K562 (cell line): ENCODE measurements around the gene RAD23B. TPM values are rescaled to one million over a fixed set of nuclear protein-coding genes. Genes with fewer than 3 reads are reported as not detected.

Source experiments
- BHLHE40 ChIP-seq: IDR thresholded peaks from 2 replicates; pipeline ENCODE4 v1.6.1; 2011; ENCODE audit warnings: low read length, improper control_type of control experiment
- FOXA1 ChIP-seq: fragments of 450-650 bp; IDR thresholded peaks from 2 replicates; pipeline ENCODE4 v1.6.1; 2016; ENCODE audit warnings: mild to moderate bottlenecking, borderline replicate concordance
- HNRNPLL ChIP-seq: fragments of 200-400 bp; formaldehyde crosslinking; IDR thresholded peaks from 2 replicates; pipeline ENCODE4 v1.6.1; 2017; ENCODE audit warnings: low read length, low read depth, mild to moderate bottlenecking; ENCODE audit not compliant: poor library complexity, severe bottlenecking
- LARP7 ChIP-seq: fragments of 450-650 bp; IDR thresholded peaks from 2 replicates; pipeline ENCODE4 v1.6.1; 2016
- MCM2 ChIP-seq: fragments of 450-650 bp; IDR thresholded peaks from 2 replicates; pipeline ENCODE4 v1.6.1; 2017; ENCODE audit warnings: low read depth, mild to moderate bottlenecking
- MEIS2 ChIP-seq: fragments of 450-650 bp; IDR thresholded peaks from 2 replicates; pipeline ENCODE4 v1.6.1; 2014; ENCODE audit warnings: mild to moderate bottlenecking; ENCODE audit not compliant: partially characterized antibody
- MTA1 ChIP-seq: fragments of 450-650 bp; IDR thresholded peaks from 2 replicates; pipeline ENCODE4 v1.6.1; 2017; ENCODE audit warnings: borderline replicate concordance
- OTX1 ChIP-seq: fragments of 450-650 bp; formaldehyde crosslinking; IDR thresholded peaks from 2 replicates; pipeline ENCODE4 v1.4.0; 2022; ENCODE audit warnings: mild to moderate bottlenecking
- PML ChIP-seq: IDR thresholded peaks from 2 replicates; pipeline ENCODE4 v1.6.1; 2012; ENCODE audit warnings: low read length, inconsistent platforms
- POLR2AphosphoS5 ChIP-seq: IDR thresholded peaks from 2 replicates; pipeline ENCODE4 v1.6.1; 2011; ENCODE audit warnings: mild to moderate bottlenecking, low read depth, low read length, moderate library complexity; ENCODE audit not compliant: control insufficient read depth, insufficient read depth
- REST ChIP-seq, 2 experiments: fragments of 450-650 bp; formaldehyde crosslinking in 1 of 2; IDR thresholded peaks; 2 replicates each; pipeline versions ENCODE4 v1.4.0 to v1.6.1; 2014 to 2020; ENCODE audit warnings: mild to moderate bottlenecking in 2 of 2, borderline replicate concordance in 1 of 2, low read depth in 1 of 2
- STAT5A ChIP-seq: IDR thresholded peaks from 2 replicates; pipeline ENCODE4 v1.6.1; 2012; ENCODE audit warnings: low read length, inconsistent platforms, borderline replicate concordance
- TRIM24 ChIP-seq, 2 experiments: fragments of 450-650 bp; IDR thresholded peaks; 2 replicates each; pipeline ENCODE4 v1.6.1; 2016
- ZC3H11A ChIP-seq: IDR thresholded peaks from 2 replicates; pipeline ENCODE4 v1.6.1; 2012; ENCODE audit warnings: low read depth, low read length, improper control_type of control experiment
- ZFPM2 ChIP-seq: fragments of 250-450 bp; sonication (Bioruptor Pico); IDR thresholded peaks from 2 replicates; pipeline ENCODE4 v1.5.1; 2022; ENCODE audit warnings: mild to moderate bottlenecking
- ZMIZ1 ChIP-seq, 2 experiments: fragments of 150-350 bp in 1 of 2; IDR thresholded peaks; 2 replicates each; pipeline ENCODE4 v1.6.1; 2012 to 2016; ENCODE audit warnings: low read depth in 2 of 2, low read length in 2 of 2, mild to moderate bottlenecking in 1 of 2, moderate library complexity in 1 of 2
- ZNF24 ChIP-seq: fragments of 450-650 bp; IDR thresholded peaks from 2 replicates; pipeline ENCODE4 v1.6.1; 2016
- ZNF57 ChIP-seq: fragments of 450-650 bp; formaldehyde crosslinking; IDR thresholded peaks from 2 replicates; pipeline ENCODE4 v1.4.0; 2020; ENCODE audit warnings: mild to moderate bottlenecking, moderate library complexity
- ZNF707 ChIP-seq: fragments of 250-450 bp; sonication (Bioruptor Pico); conservative IDR thresholded peaks from 2 replicates; pipeline ENCODE4 v1.8.0; 2022; ENCODE audit warnings: inconsistent platforms, mild to moderate bottlenecking, moderate library complexity
- polyA plus RNA-seq, 8 experiments: library from polyadenylated mRNA; depleted of rRNA in 4 of 8; stranded (reverse) in 5 of 8; unstranded in 3 of 8; fragments of >200 nt; fragmentation: Nextera tagmentation in 2 of 8; fragmentation: Illumina TruSeq in 1 of 8; extraction: Ambion mirVana in 2 of 8; extraction: Trizol in 1 of 8; gene quantifications; 2 replicates each; pipeline versions ENCODE4 v1.2.1 to v1.2.3, GENCODE V29; 2011 to 2014; ENCODE audit warnings: inconsistent platforms in 1 of 8, missing spikeins in 1 of 8
- total RNA-seq, 7 experiments: library from RNA; depleted of rRNA in 6 of 7; stranded (reverse); fragments of >200 nt in 6 of 7; fragmentation: Illumina TruSeq in 2 of 7; extraction: Trizol in 2 of 7; gene quantifications; 2 replicates each; pipeline versions ENCODE4 v1.2.1 to v1.2.3, GENCODE V29; 2011 to 2021; ENCODE audit warnings: low replicate concordance in 1 of 7

RAD23B gene
- total and polyA plus RNA-seq, 9 of the 15 experiments (the other 6 are each of a cell fraction or from before 2014, with no cell fraction given) = 14.5 to 184 (median 114) TPM

GRCh38 chr9:107340920-107341632, 58.0 kb downstream of the RAD23B start (continued):
- TF ChIP-seq ZNF707 (CRISPR knock-in tag) (no peak), PML (no peak), FOXA1 (no peak), LARP7 (no peak), POLR2AphosphoS5 (no peak), MCM2 (no peak), TRIM24 (IDR thresholded peaks at IDR 0.05) (no peak), MEIS2 (peak; percentile 17), ZC3H11A (no peak), STAT5A (no peak), HNRNPLL (no peak), REST (IDR thresholded peaks at IDR 0.05; ENCODE audit: borderline replicate concordance) (peak; percentile 68; the same call in 1 of the 2 replicates), REST (CRISPR knock-in tag; IDR thresholded peaks at IDR 0.05; ENCODE audit: low read depth) (no peak), OTX1 (no peak), MTA1 (0 out of 2 replicates have a peak, but pooled peaks have one; percentile 26), ZNF57 (CRISPR knock-in tag) (no peak), ZNF24 (no peak), ZFPM2 (CRISPR knock-in tag) (no peak), BHLHE40 (no peak), ZMIZ1 (IDR thresholded peaks at IDR 0.05; ENCODE audit: low read depth in 2 of 2, low read length in 2 of 2) (no peak)
